GM19239 (cell line): ENCODE results near the gene EVC.
A peak's percentile ranks its signal among the peaks of the same experiment; 100 is the strongest.
"Not testable (repeated sequence)": the region's sequence is repeated elsewhere in the genome, so short reads cannot be mapped to it uniquely, and the experiment has no call there.

ENCODE experiments used
- DNase-seq: peaks from one replicate; pipeline ENCODE4 v3.0.0; 2011; ENCODE audit warnings: low spot score; ENCODE audit not compliant: insufficient read length
- FAIRE-seq: peaks from 2 replicates; lab custom pipeline; 2011; peaks lifted over from hg19 to GRCh38; lab: Jason Lieb, UNC

The EVC gene

GRCh38 chr4:5808081-5808741 lies 97.2 kb downstream of the EVC start:
- FAIRE-seq (no peak), DNase-seq (no peak)

GRCh38 chr4:5809216-5809776 lies 98.3 kb downstream of the EVC start:
- FAIRE-seq (no peak), DNase-seq (no peak)

GRCh38 chr4:5810151-5810550 lies 99.2 kb downstream of the EVC start:
- FAIRE-seq = no peak

GRCh38 chr4:5810770-5811430 lies 99.9 kb downstream of the EVC start:
- DNase-seq (no peak), FAIRE-seq (no peak)

More at GRCh38 chr4:5810151-5810550, 99.2 kb downstream of the EVC start:
- DNase-seq = no peak

GRCh38 chr4:5812057-5812456 lies 101.1 kb downstream of the EVC start:
- DNase-seq, FAIRE-seq: not testable (repeated sequence)

GRCh38 chr4:5812506-5813229 lies 101.7 kb downstream of the EVC start:
- FAIRE-seq (peak; percentile 21), DNase-seq (peak; percentile 53)

GRCh38 chr4:5813882-5814255 lies 102.9 kb downstream of the EVC start:
- no peak for FAIRE-seq
- no peak for DNase-seq

- FAIRE-seq (no peak), DNase-seq (no peak)
Observed at GRCh38 chr4:5814421-5814820, 103.4 kb downstream of the EVC start.

GRCh38 chr4:5815641-5816040 lies 104.6 kb downstream of the EVC start:
- no peak for FAIRE-seq
- DNase-seq = no peak

- FAIRE-seq = no peak
- DNase-seq = no peak
Observed at GRCh38 chr4:5816101-5816500, 105.1 kb downstream of the EVC start.

GRCh38 chr4:5816851-5817375 lies 105.9 kb downstream of the EVC start:
- FAIRE-seq (no peak), DNase-seq (no peak)

GRCh38 chr4:5821665-5822358 lies 110.8 kb downstream of the EVC start:
- FAIRE-seq (no peak), DNase-seq (no peak)

GRCh38 chr4:5822619-5823018 lies 111.6 kb downstream of the EVC start:
- FAIRE-seq (no peak), DNase-seq (no peak)

GRCh38 chr4:5823542-5824211 lies 112.7 kb downstream of the EVC start:
- no peak for FAIRE-seq
- no peak for DNase-seq

- DNase-seq (no peak), FAIRE-seq (no peak)
Observed at GRCh38 chr4:5824227-5824626, 113.2 kb downstream of the EVC start.

- FAIRE-seq (peak; percentile 8), DNase-seq (no peak)
Observed at GRCh38 chr4:5824635-5825034, 113.6 kb downstream of the EVC start.

GRCh38 chr4:5825321-5826041 lies 114.5 kb downstream of the EVC start:
- no peak for FAIRE-seq

GRCh38 chr4:5826437-5827107 lies 115.6 kb downstream of the EVC start:
- FAIRE-seq (no peak), DNase-seq (no peak)

More at GRCh38 chr4:5825321-5826041, 114.5 kb downstream of the EVC start:
- no peak for DNase-seq
